HG02759 (cell line): ENCODE data around the gene DOC2B.

Source experiments
- ATAC-seq: cut with Tn5 transposase; IDR thresholded peaks from one replicate; pipeline ENCODE4 v1.9.1; 2021; ENCODE audit warnings: mild to moderate bottlenecking, moderate library complexity; ENCODE audit not compliant: unreplicated experiment

The DOC2B gene

GRCh38 chr17:164303-165235 is 16.9 kb downstream of the DOC2B start:
- no peak for ATAC-seq

GRCh38 chr17:163514-164098 is 17.8 kb downstream of the DOC2B start:
- no peak for ATAC-seq

- no peak for ATAC-seq
Measured at GRCh38 chr17:162689-163088, 18.8 kb downstream of the DOC2B start.

- ATAC-seq, result no peak
Measured at GRCh38 chr17:161481-161880, 20.0 kb downstream of the DOC2B start.

GRCh38 chr17:160336-160735 is 21.1 kb downstream of the DOC2B start:
- no peak for ATAC-seq

GRCh38 chr17:159609-160008 is 21.8 kb downstream of the DOC2B start:
- no peak for ATAC-seq

- ATAC-seq, result no peak
Measured at GRCh38 chr17:158379-158778, 23.1 kb downstream of the DOC2B start.

- no peak for ATAC-seq
Measured at GRCh38 chr17:157901-158300, 23.5 kb downstream of the DOC2B start.

- no peak for ATAC-seq
Measured at GRCh38 chr17:156946-157345, 24.5 kb downstream of the DOC2B start.

GRCh38 chr17:156094-156621 is 25.3 kb downstream of the DOC2B start:
- no peak for ATAC-seq

GRCh38 chr17:155576-155975 is 25.9 kb downstream of the DOC2B start:
- no peak for ATAC-seq

GRCh38 chr17:153851-154250 is 27.6 kb downstream of the DOC2B start:
- ATAC-seq, result no peak

- no peak for ATAC-seq
Measured at GRCh38 chr17:152860-153420, 28.5 kb downstream of the DOC2B start.

GRCh38 chr17:151886-152859 is 29.3 kb downstream of the DOC2B start:
- no peak for ATAC-seq

- ATAC-seq, result no peak
Measured at GRCh38 chr17:151004-151403, 30.4 kb downstream of the DOC2B start.

- no peak for ATAC-seq
Measured at GRCh38 chr17:149897-150584, 31.4 kb downstream of the DOC2B start.

GRCh38 chr17:149231-149630 is 32.2 kb downstream of the DOC2B start:
- no peak for ATAC-seq

GRCh38 chr17:148757-149156 is 32.7 kb downstream of the DOC2B start:
- ATAC-seq, result no peak

- ATAC-seq, result no peak
Measured at GRCh38 chr17:147796-148740, 33.4 kb downstream of the DOC2B start.
